Kidney (tissue), 14 donors: ENCODE data around the gene LPAR3. TPM values are rescaled to one million over a fixed set of nuclear protein-coding genes. Genes with fewer than 3 reads are reported as not detected.

Experiments used
- DNase-seq, 5 donors: peaks; one replicate each; pipeline ENCODE4 v3.0.0-alpha.2; 2013 to 2020
- FAIRE-seq: peaks from 2 replicates; lab custom pipeline; 2012; peaks lifted over from hg19 to GRCh38; lab: Jason Lieb, UNC
- H3K27ac ChIP-seq, 2 donors: one replicate each; pipeline ENCODE4 v1.7.0; 2013; ENCODE audit warnings: low read depth in 2 of 2, low read length in 2 of 2, inconsistent platforms in 1 of 2
- H3K27me3 ChIP-seq: one replicate; pipeline ENCODE4 v1.7.1; 2013; ENCODE audit warnings: low read length, inconsistent platforms; ENCODE audit not compliant: control insufficient read depth, insufficient read depth
- H3K36me3 ChIP-seq, 3 donors: one replicate each; pipeline versions ENCODE4 v1.7.0 to v1.7.1; 2013; ENCODE audit warnings: low read length in 3 of 3, control low read depth in 1 of 3, inconsistent platforms in 1 of 3; ENCODE audit not compliant: insufficient read depth in 3 of 3, control insufficient read depth in 2 of 3
- H3K4me1 ChIP-seq, 3 donors: one replicate each; pipeline versions ENCODE4 v1.7.0 to v1.7.1; 2013; ENCODE audit warnings: low read length in 3 of 3, inconsistent platforms in 1 of 3, low read depth in 1 of 3; ENCODE audit not compliant: control insufficient read depth in 2 of 3, insufficient read depth in 2 of 3
- H3K4me3 ChIP-seq, 3 donors: one replicate each; pipeline versions ENCODE4 v1.7.0 to v1.8.1; 2013; ENCODE audit warnings: low read length in 3 of 3, control low read depth in 1 of 3, inconsistent platforms in 1 of 3
- H3K9ac ChIP-seq, 3 donors: one replicate each; pipeline versions ENCODE4 v1.7.0 to v1.7.1; 2013; ENCODE audit warnings: low read length in 3 of 3, control low read depth in 1 of 3, inconsistent platforms in 1 of 3
- H3K9me3 ChIP-seq, 3 donors: one replicate each; pipeline versions ENCODE4 v1.7.0 to v1.7.1; 2013; ENCODE audit warnings: low read length in 3 of 3, control low read depth in 1 of 3, inconsistent platforms in 1 of 3; ENCODE audit not compliant: control insufficient read depth in 2 of 3, insufficient read depth in 1 of 3
- CTCF ChIP-seq: IDR thresholded peaks from 3 replicates; pipeline ENCODE4 v1.5.1; 2012; ENCODE audit warnings: mild to moderate bottlenecking, moderate library complexity, borderline replicate concordance; ENCODE audit not compliant: insufficient read depth; ENCODE audit errors: extremely low read depth
- intact Hi-C: fragments of 100-400 bp; cut with DNase I; formaldehyde crosslinking; loops from one replicate; pipeline ENCODE4 v1.11.1; 2022
- polyA plus RNA-seq: library from polyadenylated mRNA; stranded (reverse); fragments of 350-450 nt; fragmentation: Illumina TruSeq; extraction: RNeasy Lipid Tissue Mini Kit (QIAGEN cat#74804); gene quantifications from one replicate; pipeline ENCODE4 v1.2.3, GENCODE V29; 2014; ENCODE audit warnings: low read depth, low replicate concordance; ENCODE audit not compliant: insufficient read depth
- total RNA-seq: library from RNA; stranded (reverse); fragmentation: NEBNext Ultra II Directional; extraction: Animal tissue kit (Norgen Biotek cat#: 25700); gene quantifications from one replicate; pipeline ENCODE4 v1.2.1, GENCODE V29; 2021
- donor health status: control.
- donor health status: control.
- donor health status: control.
- donor health status: control.
- donor health status: control.
- donor health status: DM: yes; HTN: yes; CAD: no.
- donor health status: Normal renal cell carcinoma (clear cell type).

The LPAR3 gene
- total and polyA plus RNA-seq, 2 donors from 2014 or later = 0.22 TPM; not detected in 1

- no peak overlapping the region for H3K27ac ChIP-seq
- FAIRE-seq (no peak), DNase-seq (no peak)
- H3K9ac ChIP-seq = no peak overlapping the region
- no peak overlapping the region for H3K4me3 ChIP-seq
- H3K4me1 ChIP-seq = no peaks in the 10 kb centered on the region
- no peak for TF ChIP-seq CTCF
- H3K36me3 ChIP-seq = no peaks in the 10 kb centered on the region
- no peaks in the 10 kb centered on the region for H3K9me3 ChIP-seq
- intact Hi-C loops = no loop called here
- no peaks in the 10 kb centered on the region for H3K27me3 ChIP-seq
Observed at GRCh38 chr1:84825161-84825560, 67.8 kb downstream of the LPAR3 start.

GRCh38 chr1:84823991-84824390, 69.0 kb downstream of the LPAR3 start:
- H3K4me1 ChIP-seq = no peaks in the 10 kb centered on the region
- H3K9ac ChIP-seq = no peak overlapping the region
- DNase-seq = no peak
- no peaks in the 10 kb centered on the region for H3K27me3 ChIP-seq
- no peaks in the 10 kb centered on the region for H3K36me3 ChIP-seq
- TF ChIP-seq CTCF = no peak
- no peak for FAIRE-seq
- no peak overlapping the region for H3K27ac ChIP-seq
- intact Hi-C loops = no loop called here
- no peaks in the 10 kb centered on the region for H3K9me3 ChIP-seq
- H3K4me3 ChIP-seq = no peak overlapping the region

GRCh38 chr1:84823511-84823910, 69.5 kb downstream of the LPAR3 start:
- Histone ChIP-seq H3K4me3 (no peak overlapping the region), H3K36me3 (no peaks in the 10 kb centered on the region), H3K27ac (no peak overlapping the region), H3K4me1 (no peaks in the 10 kb centered on the region), H3K27me3 (no peaks in the 10 kb centered on the region), H3K9me3 (no peaks in the 10 kb centered on the region), H3K9ac (no peak overlapping the region)
- no peak for TF ChIP-seq CTCF
- FAIRE-seq (no peak), DNase-seq (peak in 2 of 5 donors; percentile 43 to 58)
- intact Hi-C loops = no loop called here

DNA sequence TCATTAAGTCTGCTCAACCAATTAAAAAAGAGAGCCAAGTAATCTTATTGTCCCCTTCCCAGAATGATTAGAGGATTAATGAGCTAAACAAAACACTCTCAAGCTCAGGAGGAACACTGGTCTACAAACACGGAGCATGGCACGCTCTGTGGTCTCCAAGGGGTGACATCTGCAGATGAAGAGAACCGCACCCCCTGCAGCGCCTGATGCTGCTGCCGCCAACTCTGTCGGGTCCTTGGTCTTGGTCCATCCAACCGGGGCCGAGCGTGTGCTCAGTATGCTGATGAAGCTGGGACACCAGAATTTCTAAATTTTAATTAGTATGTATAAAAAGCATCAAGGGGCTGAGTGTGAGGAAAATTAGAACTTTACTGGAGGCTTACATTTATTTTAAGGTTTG, 82.7 kb downstream of the LPAR3 start:
- no peak for FAIRE-seq
- no peaks in the 10 kb centered on the region for H3K4me1 ChIP-seq
- H3K9me3 ChIP-seq = no peaks in the 10 kb centered on the region
- H3K27me3 ChIP-seq = no peaks in the 10 kb centered on the region
- DNase-seq = no peak
- H3K27ac ChIP-seq = no peak overlapping the region
- H3K36me3 ChIP-seq = no peaks in the 10 kb centered on the region
- intact Hi-C loops = no loop called here
- TF ChIP-seq CTCF = no peak
- H3K9ac ChIP-seq = no peak overlapping the region
- H3K4me3 ChIP-seq = no peak overlapping the region
